Activated CD4-positive, alpha-beta T cell treated with anti-CD3 and anti-CD28 coated beads, Interleukin-2, amount 50 U/mL, for 1 hour (primary cell): ENCODE measurements around the gene GRN.
"Not testable (repeated sequence)": the region's sequence is repeated elsewhere in the genome, so short reads cannot be mapped to it uniquely, and the experiment has no call there.

Experiments used
- DNase-seq: peaks from one replicate; pipeline ENCODE4 v3.0.0-alpha.2; 2020

GRN gene

DNA sequence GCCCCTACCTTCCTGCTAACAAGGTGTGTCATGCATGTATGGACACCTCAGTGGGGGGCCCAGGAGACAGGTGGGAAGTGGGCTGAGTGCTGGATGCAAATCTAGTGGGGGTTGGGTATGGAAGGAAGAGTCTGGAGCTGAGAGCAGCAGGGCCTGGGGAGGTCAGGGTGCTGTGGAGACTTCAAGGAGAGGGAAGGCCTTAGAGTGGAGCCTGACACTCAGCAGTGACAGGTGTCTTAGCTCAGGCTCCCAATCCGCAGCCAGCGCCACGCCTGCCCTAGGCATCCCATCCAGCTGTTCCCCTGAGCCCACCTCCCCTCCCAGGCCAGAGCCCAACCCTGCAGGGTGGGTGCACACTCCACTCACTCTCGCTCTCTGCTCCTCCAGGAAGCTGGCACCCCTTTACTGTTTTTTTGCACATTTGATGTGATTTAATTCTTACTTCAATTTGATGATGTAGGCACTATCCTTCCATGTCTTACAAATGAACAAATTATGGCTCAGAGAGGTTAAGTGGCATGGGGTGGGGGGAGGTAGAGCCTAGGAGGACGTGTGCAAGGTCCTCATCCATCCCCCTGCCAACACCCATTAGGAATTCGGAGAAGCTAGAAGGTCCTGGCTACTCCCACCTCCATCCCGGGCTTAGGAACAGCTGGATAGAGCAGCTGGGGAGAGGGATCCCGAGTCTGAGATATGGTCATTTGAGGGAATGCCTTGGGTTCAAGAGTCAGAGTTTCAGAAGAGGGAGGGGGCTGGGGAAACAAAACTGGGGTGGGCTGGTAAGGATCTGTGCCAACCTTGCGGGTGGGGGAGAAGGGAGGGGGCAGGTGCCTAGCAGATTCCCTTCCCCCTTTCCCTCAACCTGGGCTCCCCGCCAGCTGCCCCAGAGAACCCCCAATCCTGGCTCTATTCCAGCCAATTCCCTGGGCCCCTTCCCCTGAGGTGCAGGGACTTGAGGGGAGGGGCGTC, 16.5 kb downstream of the GRN start:
- DNase-seq, result no peak

GRCh38 chr17:44362459-44362948, 17.4 kb downstream of the GRN start:
- DNase-seq, result no peak

DNA sequence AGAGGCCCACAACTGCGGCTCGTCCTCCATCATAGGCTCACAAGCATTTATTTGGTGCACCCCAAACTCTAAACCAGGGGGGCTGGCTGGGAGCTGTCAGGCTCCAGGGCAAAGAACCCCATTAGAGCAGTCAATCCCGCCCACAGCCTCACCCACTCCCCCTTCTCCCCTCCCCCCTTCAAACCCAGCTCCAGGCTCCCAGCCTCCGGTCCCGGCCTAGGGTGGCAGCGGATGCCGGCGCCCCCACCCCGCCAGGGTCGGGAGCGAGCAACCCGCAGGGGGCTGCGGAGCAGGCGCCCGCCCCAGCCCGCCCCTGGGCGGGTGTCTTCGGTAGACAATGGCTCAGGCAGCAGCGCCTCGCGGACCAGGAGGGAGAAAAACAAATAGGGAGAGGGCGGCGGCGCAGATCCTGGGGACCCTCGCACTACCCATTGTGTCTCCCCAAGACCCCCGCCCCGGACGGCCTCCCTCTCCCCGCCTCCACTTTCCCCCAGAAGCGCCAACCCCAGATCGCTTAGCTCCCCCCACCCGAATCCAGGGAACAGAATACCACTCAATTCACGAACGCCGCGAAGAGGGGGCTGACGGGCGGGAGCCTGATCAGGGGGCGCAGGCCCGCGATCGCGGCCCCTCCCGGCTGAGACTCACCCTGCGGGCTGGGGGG, 18.0 kb downstream of the GRN start:
- no peak for DNase-seq

GRCh38 chr17:44363613-44364159, 18.6 kb downstream of the GRN start, which contains the start of gene FAM171A2:
Gene FAM171A2, minus strand, starts transcription at chr17:44363853. Its CDS starts 139 bp downstream, at chr17:44363714.
- peak; percentile 63 for DNase-seq

GRCh38 chr17:44365051-44365450, 19.9 kb downstream of the GRN start:
- not testable (repeated sequence) for DNase-seq

GRCh38 chr17:44367231-44367979, 22.3 kb downstream of the GRN start:
- DNase-seq, result no peak

- DNase-seq, result not testable (repeated sequence)
These were observed 23.5 kb downstream of the GRN start for GRCh38 chr17:44368391-44369243.

- DNase-seq, result not testable (repeated sequence)
These were observed 24.4 kb downstream of the GRN start for GRCh38 chr17:44369414-44370023.

DNA sequence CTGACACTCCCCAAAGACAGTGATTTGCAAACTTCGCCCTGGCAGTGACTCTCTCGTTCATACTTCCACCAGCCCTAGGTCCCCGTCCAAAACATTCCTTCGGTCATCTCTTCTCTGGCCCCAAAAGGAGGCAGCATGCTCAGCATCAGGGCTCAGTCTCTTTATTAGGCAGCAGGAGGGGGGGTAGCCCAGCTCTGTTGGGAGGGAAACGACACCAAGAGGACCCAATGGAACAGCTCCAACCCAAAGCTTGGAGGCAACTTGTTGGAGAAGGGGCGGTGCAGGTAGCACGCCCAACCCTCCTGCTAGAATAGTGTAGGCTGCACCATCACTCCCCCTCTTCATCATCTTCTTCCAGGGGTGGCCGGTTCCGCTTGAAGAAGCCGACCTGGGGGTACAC, 26.9 kb downstream of the GRN start:
- DNase-seq, result no peak

- no peak for DNase-seq
These were observed 29.4 kb downstream of the GRN start for GRCh38 chr17:44374306-44375195.

GRCh38 chr17:44375196-44376017, 30.3 kb downstream of the GRN start:
- no peak for DNase-seq

- DNase-seq, result no peak
These were observed 31.0 kb downstream of the GRN start for GRCh38 chr17:44376124-44376523.

DNA sequence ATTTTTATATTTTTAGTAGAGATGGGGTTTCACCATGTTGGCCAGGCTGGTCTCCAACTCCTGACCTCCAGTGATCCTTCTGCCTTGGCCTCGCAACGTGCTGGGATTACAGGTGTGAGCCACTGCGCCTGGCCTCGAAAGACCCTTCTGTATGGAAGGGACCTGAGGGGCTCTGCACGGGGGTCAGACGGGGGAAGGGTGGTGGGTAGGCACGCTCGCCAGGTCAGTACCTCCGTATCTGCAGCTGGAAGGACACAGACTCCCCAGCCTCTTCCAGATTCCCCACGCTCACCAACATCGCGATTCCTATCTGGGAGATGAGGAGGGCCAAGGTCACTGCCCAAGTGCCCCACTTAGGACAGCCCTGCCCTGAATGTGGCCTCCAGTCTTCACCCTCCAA, 31.7 kb downstream of the GRN start:
- DNase-seq, result no peak

DNA sequence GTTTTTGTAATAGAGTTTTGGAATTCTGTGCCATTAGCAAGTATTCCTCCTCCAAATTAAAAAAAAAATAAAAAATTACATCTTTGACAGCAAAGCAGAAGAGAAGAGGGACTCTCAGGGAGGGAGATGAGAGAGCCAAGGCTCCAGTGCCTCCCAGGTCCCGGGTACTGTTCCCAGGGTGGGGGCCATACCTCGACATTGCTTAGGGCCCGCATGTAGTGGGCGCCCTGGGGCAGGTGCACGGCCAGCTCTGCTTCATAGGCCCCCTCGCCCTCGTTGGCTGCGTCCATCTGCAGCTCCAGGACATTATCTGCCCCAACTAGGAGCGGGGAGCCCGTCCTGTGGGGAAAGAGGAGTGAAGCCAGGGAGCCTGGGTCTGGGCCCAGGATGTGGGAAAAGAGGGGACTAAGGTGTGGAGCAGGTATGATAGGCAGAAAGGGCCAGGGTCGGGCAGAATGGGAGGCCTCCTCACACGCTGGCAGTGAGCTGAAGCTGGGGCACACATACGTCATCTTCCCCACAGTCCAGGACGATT, 33.1 kb downstream of the GRN start:
- no peak for DNase-seq

- no peak for DNase-seq
These were observed 34.8 kb downstream of the GRN start for GRCh38 chr17:44379887-44380286.

GRCh38 chr17:44380767-44381166, 35.7 kb downstream of the GRN start:
- no peak for DNase-seq

DNA sequence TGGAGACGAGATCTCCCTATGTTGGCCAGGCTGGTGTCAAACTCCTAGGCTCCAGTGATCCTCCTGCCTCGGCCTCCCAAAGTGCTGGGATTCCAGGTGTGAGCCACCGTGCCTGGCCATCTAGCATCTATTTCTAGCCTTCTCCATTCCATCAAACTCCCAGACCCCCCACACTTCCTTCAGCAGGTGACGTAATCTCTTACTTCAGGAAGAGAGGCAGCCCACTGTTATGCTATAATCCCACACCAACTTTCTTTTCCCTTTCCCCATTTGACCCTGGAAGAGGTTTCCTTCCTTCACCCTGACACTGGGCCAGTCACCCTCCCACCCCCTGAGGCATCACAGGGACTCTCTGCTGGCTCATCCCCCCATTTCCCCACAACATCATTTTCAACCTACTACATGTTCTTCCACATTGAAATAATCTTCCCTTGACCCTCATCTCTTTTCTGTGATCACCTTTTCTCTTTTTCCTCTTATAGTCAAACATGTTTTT, 36.8 kb downstream of the GRN start:
- DNase-seq, result no peak

GRCh38 chr17:44382917-44383316, 37.8 kb downstream of the GRN start:
- no peak for DNase-seq

DNA sequence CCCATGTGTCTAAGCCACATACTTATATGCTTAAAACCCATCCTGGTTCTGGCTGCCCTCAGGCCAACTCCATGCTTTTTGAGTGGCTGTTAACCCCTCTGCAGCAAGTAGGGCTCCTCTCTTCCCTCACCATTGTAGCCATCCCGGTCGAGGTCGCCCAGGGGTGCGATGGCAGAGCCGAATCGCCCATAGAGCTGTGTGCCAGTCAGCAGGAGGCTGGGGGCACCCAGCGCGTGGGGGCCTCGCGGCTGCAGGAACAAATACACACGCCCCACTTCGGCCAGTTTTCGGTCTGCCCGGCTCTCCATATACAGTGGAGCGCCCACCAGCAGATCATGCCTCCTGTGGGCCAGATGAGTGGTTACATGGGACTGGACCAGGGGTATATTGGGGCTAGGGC, 38.3 kb downstream of the GRN start:
- no peak for DNase-seq
